GM12891 (cell line): ENCODE results near the gene RUNX2.

Experiments used
- POLR2A ChIP-seq: IDR thresholded peaks from 2 replicates; pipeline ENCODE4 v1.6.1; 2011; ENCODE audit warnings: low read depth, low read length, control low read depth
- TAF1 ChIP-seq: IDR thresholded peaks from 2 replicates; pipeline ENCODE4 v1.6.1; 2011; ENCODE audit warnings: low read depth, low read length, control low read depth

GRCh38 chr6:45293306-45293705 is 34.8 kb upstream of the RUNX2 start:
- TF ChIP-seq POLR2A = no peak
- no peak for TF ChIP-seq TAF1
